Motor neuron (in vitro differentiated cells): ENCODE measurements around the gene MYBPC1. TPM values are rescaled to one million over a fixed set of nuclear protein-coding genes. Genes with fewer than 3 reads are reported as not detected.
"Not testable (repeated sequence)": the region's sequence is repeated elsewhere in the genome, so short reads cannot be mapped to it uniquely, and the experiment has no call there.

Experiments used
- ATAC-seq, 8 experiments: fragments of 200-7000 bp; cut with Tn5 transposase; replicated peaks in 6 of 8; 2 replicates each; pipeline ENCODE4 v1.8.0; 2021; ENCODE audit warnings: mild to moderate bottlenecking in 8 of 8, moderate library complexity in 8 of 8
- H3K27ac ChIP-seq, 2 donors: fragments of 250-450 bp; sonication (Bioruptor Pico); 2 replicates each; pipeline ENCODE4 v1.9.0; 2021; ENCODE audit warnings: antibody characterized with exemption in 2 of 2, mild to moderate bottlenecking in 2 of 2, moderate library complexity in 1 of 2
- H3K4me1 ChIP-seq, 2 donors: fragments of 250-450 bp; sonication (Bioruptor Pico); replicated peaks in 1 of 2; 2 replicates each; pipeline ENCODE4 v1.6.1; 2021; ENCODE audit warnings: antibody characterized with exemption in 2 of 2, mild to moderate bottlenecking in 2 of 2, moderate library complexity in 1 of 2
- H3K4me3 ChIP-seq, 5 donors: fragments of 250-450 bp; sonication (Bioruptor Pico); 2 replicates each; pipeline ENCODE4 v1.9.0; 2021; ENCODE audit warnings: antibody characterized with exemption in 5 of 5, mild to moderate bottlenecking in 5 of 5, moderate library complexity in 4 of 5
- WGBS, 10 experiments: fragments of 450-650 bp; shearing (Covaris generic); methylation state at CpG; one replicate each; pipeline ENCODE4 v1.0.0; 2022; 5-methylcytosine and 5-hydroxymethylcytosine counted together
- in situ Hi-C, 9 experiments: fragments of 400-800 bp; cut with MboI; loops; one replicate each; pipeline ENCODE4 v1.15.0; 2021; ENCODE audit warnings: low sequenced_read_pairs in 9 of 9, low pct_unique_long_range_greater_than_20kb in 2 of 9; ENCODE audit not compliant: unreplicated experiment in 9 of 9
- total RNA-seq, 8 experiments: library from RNA; unstranded; fragments of 300-600 nt; gene quantifications; 2 replicates each; pipeline versions ENCODE4 v1.2.3 to v1.2.4, GENCODE V29; 2022

Gene MYBPC1
- total RNA-seq, 8 experiments from 2014 or later: 0.24 to 23.7 (median 2.0) TPM; not detected in 2

- in situ Hi-C loops: no loop called here
- Histone ChIP-seq H3K27ac (peak overlapping the region; percentile 36 to 41), H3K4me1 (peaks cover 0 to 8% of the 10 kb centered on the region in 2 donors), H3K4me3 (peak overlapping the region in 3 of 5 donors; percentile 4 to 18 (median 15))
- WGBS, 10 experiments: 0 to 83% (median 20%) methylated on average over 1 to 5 of the region's 5 CpGs; no CpG with 5 or more reads in 5 of the 10 experiments
- ATAC-seq: peak; percentile 30 to 93 (median 66)
These were observed 118.4 kb downstream of the MYBPC1 start for GRCh38 chr12:101713059-101713682.

- Histone ChIP-seq H3K4me1 (peaks cover 0 to 8% of the 10 kb centered on the region in 2 donors), H3K4me3 (no peak overlapping the region), H3K27ac (no peak overlapping the region)
- in situ Hi-C loops: no loop called here
- no peak for ATAC-seq
- WGBS, 10 experiments: 79 to 100% (median 87%) methylated on average over 1 to 2 of the region's 2 CpGs; no CpG with 5 or more reads in 2 of the 10 experiments
These were observed 119.2 kb downstream of the MYBPC1 start for GRCh38 chr12:101713930-101714329.

DNA sequence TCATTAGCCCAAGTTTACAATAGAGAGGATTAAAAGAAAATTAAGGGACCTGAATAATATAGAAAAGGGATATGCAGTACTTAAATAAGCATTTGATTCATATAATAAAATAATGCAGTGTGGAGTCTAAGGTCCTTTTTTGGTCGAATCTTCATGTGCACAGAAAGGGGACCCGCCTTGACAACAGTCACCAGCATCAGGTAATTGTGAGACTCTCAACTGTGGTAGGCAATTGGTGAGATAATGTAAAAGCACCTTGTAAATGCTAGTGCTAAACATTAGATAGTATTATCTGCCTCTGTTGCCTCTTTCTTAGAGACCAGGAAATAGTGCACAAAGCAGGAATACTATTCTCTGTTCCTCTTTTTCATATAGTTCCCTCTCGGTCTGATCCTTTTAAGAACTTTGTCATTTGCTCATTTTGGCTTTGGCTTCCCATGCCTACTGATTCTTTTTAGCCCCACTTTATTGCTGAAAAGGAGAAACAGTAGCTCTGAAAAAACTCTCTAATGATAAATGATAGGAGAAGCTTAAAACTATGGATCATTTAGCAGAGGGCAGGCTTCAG is 120.2 kb downstream of the MYBPC1 start:
- Histone ChIP-seq H3K27ac (no peak overlapping the region), H3K4me3 (no peak overlapping the region), H3K4me1 (peaks cover 0 to 8% of the 10 kb centered on the region in 2 donors)
- no peak for ATAC-seq
- in situ Hi-C loops: no loop called here
- WGBS, 10 experiments: 72 to 100% (median 88%) methylated on average over 1 to 3 of the region's 3 CpGs; no CpG with 5 or more reads in 1 of the 10 experiments

DNA sequence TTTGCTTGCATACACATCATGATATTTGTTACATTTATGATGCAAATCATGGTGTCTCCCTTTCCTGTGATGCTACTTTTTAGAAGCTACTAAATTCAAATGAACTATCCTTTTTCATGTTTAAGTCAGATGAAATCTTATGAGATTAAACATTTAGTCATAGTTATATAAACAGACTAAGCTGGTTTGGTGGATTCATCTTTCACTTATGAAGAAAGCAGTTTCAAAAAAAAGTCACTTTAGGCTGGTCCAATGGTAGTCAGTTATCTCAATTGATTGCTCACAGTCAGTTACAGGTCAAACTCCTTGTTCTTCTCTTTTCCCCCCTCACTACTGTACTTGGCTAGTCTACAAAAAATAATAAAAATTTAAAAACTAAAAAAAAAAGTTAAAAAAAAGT is 124.8 kb downstream of the MYBPC1 start:
- H3K4me3 ChIP-seq: no peak overlapping the region
- no peak for ATAC-seq
- no peaks in the 10 kb centered on the region for H3K4me1 ChIP-seq
- in situ Hi-C loops: no loop called here
- H3K27ac ChIP-seq: no peak overlapping the region

DNA sequence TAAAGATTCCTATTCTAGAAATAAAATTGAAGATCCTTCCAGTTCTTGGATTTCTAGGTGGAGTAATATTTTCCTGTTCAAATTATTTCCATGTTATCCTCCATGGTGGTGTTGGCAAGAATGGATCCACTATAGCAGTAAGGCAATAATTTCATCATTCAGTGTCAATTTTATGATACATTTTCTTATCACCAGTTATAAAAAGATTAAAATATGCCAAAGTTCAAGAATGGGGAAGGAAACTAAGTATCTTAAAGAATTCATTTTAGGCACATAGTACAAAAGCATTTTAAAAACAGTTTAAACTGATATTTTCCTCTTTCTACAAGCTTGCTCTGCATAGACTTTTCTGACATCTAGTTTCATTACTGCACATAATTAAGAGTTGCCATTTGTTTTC is 125.3 kb downstream of the MYBPC1 start:
- no peak for ATAC-seq
- in situ Hi-C loops: no loop called here
- H3K4me1 ChIP-seq: no peaks in the 10 kb centered on the region
- no peak overlapping the region for H3K4me3 ChIP-seq
- no peak overlapping the region for H3K27ac ChIP-seq

- Histone ChIP-seq H3K27ac (no peak overlapping the region), H3K4me3 (no peak overlapping the region), H3K4me1 (no peaks in the 10 kb centered on the region)
- in situ Hi-C loops: no loop called here
- ATAC-seq: peak in 3 of 8 experiments; percentile 53 to 76 (median 56)
- 11 to 100% (median 80%) methylated on average over 2 to 4 of the region's 4 CpGs for WGBS, 10 experiments
These were observed 127.6 kb downstream of the MYBPC1 start for GRCh38 chr12:101722392-101722791.

DNA sequence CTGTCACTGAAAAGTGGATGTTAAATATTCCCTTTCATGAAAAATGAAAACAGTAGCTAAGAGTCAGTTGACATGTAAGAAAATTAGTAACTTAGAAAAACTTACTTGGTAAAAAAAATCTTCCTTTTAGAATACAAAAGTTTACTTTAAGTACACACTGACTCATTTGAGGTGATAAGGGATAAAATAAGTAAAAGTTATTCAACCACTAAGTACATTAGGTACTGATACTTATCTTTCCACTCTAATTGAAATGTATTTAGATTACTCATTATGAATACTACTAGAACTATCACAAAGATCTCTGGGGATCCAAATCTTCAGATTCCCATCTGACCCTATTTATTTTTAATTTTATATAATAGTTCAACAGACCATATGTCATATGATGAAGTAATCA is 132.3 kb downstream of the MYBPC1 start:
- H3K4me3 ChIP-seq: no peak overlapping the region
- no peak overlapping the region for H3K27ac ChIP-seq
- ATAC-seq: no peak
- no peaks in the 10 kb centered on the region for H3K4me1 ChIP-seq
- in situ Hi-C loops: loop anchor here in 1 of 9 experiments (25.0 kb wide), 1 partner anchor 315 kb away; the partner anchor contains the start of gene ARL1

- no peak overlapping the region for H3K27ac ChIP-seq
- H3K4me3 ChIP-seq: no peak overlapping the region
- ATAC-seq: no peak
- no peaks in the 10 kb centered on the region for H3K4me1 ChIP-seq
- in situ Hi-C loops: loop anchor here in 1 of 9 experiments (25.0 kb wide), 1 partner anchor 318 kb away; the partner anchor contains the start of gene ARL1
These were observed 135.1 kb downstream of the MYBPC1 start for GRCh38 chr12:101729842-101730241.

DNA sequence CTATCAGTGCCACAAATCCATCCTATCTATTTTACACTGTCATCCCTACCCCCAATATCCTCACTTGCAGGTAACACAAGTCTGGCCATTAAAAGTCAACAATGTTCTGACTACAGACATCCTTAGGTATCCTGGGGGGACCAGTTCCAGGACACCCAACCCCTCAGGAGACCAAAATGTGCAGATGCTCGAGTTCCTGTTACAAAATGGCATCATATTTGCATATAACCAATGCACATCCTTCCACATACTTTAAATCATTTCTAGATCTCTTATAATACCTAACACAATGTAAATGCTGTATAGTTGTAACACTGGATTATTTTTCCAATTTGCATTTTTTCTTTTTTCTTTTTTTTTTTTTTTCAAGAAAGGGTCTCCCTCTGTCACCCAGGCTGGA is 137.5 kb downstream of the MYBPC1 start:
- in situ Hi-C loops: loop anchor here in 1 of 9 experiments (25.0 kb wide), 1 partner anchor 320 kb away; the partner anchor contains the start of gene ARL1
- Histone ChIP-seq H3K4me3 (no peak overlapping the region), H3K27ac (no peak overlapping the region), H3K4me1 (no peaks in the 10 kb centered on the region)
- no peak for ATAC-seq
- 50 to 100% (median 100%) methylated on average over 1 of the region's 1 CpG; no CpG with 5 or more reads in 3 of the 10 experiments for WGBS, 10 experiments

DNA sequence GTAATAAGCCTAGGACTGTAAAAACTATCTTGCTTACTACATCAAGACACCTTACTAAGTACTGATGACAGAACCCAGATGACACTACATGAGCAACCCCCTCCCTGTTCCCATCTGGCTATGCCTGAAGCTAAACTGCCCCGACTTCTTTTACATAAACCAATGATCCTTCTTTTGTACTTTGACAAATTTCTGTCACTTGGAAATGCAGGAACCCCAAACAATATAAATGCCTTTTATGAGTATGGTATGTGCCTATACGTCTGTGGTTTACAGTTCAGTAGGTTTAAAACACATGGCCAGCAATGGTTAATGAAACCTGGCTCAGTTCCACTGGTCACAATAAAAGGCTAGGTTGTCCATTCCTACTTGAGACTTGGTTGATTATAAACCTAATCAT is 138.4 kb downstream of the MYBPC1 start:
- in situ Hi-C loops: loop anchor here in 1 of 9 experiments (25.0 kb wide), 1 partner anchor 321 kb away; the partner anchor contains the start of gene ARL1
- peak in 2 of 8 experiments; percentile 41 to 67 for ATAC-seq
- 10 to 84% (median 62%) methylated on average over 1 to 2 of the region's 2 CpGs; no CpG with 5 or more reads in 4 of the 10 experiments for WGBS, 10 experiments
- Histone ChIP-seq H3K4me3 (no peak overlapping the region), H3K27ac (no peak overlapping the region), H3K4me1 (no peaks in the 10 kb centered on the region)

DNA sequence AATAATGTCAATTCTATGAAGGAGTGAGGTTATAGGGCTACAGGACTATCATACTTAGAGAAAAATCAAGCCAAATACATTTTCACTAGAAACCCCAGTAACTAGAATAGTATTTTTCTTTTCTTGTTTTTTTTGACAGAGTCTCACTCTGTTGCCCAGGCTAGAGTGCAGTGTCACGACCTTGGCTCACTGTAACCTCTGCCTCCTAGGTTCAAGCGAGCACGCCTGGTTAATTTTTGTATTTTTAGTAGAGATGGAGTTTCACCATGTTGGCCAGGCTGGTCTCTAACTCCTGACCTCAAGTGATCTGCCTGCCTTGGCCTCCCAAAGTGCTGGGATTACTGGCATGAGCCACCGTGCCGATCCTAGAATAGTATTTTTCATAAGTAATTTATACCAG is 139.7 kb downstream of the MYBPC1 start:
- in situ Hi-C loops: loop anchor here in 1 of 9 experiments (25.0 kb wide), 1 partner anchor 322 kb away; the partner anchor contains the start of gene ARL1
- not testable (repeated sequence) for H3K27ac ChIP-seq, H3K4me1 ChIP-seq, H3K4me3 ChIP-seq, ATAC-seq
- 80 to 100% (median 100%) methylated on average over 1 to 5 of the region's 5 CpGs; no CpG with 5 or more reads in 3 of the 10 experiments for WGBS, 10 experiments
